HepG2 (cell line): ENCODE measurements around the gene GJD3. TPM values are rescaled to one million over a fixed set of nuclear protein-coding genes. Genes with fewer than 3 reads are reported as not detected.

ENCODE experiments used
- ETV5 ChIP-seq: IDR thresholded peaks from 2 replicates; pipeline ENCODE4 v1.6.1; 2018; ENCODE audit warnings: missing biosample characterization, missing genetic modification reagents, inconsistent platforms, borderline replicate concordance
- HHEX ChIP-seq: IDR thresholded peaks from 2 replicates; pipeline ENCODE4 v1.6.1; 2016; ENCODE audit warnings: control low read depth
- LCORL ChIP-seq, 2 experiments: fragments of 450-650 bp in 1 of 2; sonication (generic) in 1 of 2; formaldehyde crosslinking in 1 of 2; IDR thresholded peaks; 2 replicates each; pipeline versions ENCODE4 v1.5.0 to v1.6.1; 2017 to 2020; ENCODE audit warnings: antibody characterized with exemption in 1 of 2, missing genetic modification reagents in 1 of 2
- MYC ChIP-seq: sonication (generic); formaldehyde crosslinking; IDR thresholded peaks from 2 replicates; pipeline ENCODE4 v1.9.0; 2021; ENCODE audit warnings: missing genetic modification reagents, borderline replicate concordance
- NCOA1 ChIP-seq: sonication (generic); formaldehyde crosslinking; IDR thresholded peaks from 2 replicates; pipeline ENCODE4 v1.9.0; 2021; ENCODE audit warnings: missing genetic modification reagents
- NFYB ChIP-seq: sonication (generic); formaldehyde crosslinking; IDR thresholded peaks from 2 replicates; pipeline ENCODE4 v1.4.0; 2020; ENCODE audit warnings: missing genetic modification reagents
- SNRNP70 ChIP-seq: fragments of 200-400 bp; formaldehyde crosslinking; IDR thresholded peaks from 2 replicates; pipeline ENCODE4 v1.6.1; 2017; ENCODE audit warnings: mild to moderate bottlenecking, low read depth, low read length, moderate library complexity
- SOX13 ChIP-seq, 3 experiments: fragments of 450-650 bp in 1 of 3; sonication (generic) in 1 of 3; formaldehyde crosslinking in 1 of 3; IDR thresholded peaks in 2 of 3; conservative IDR thresholded peaks in 1 of 3; 2 replicates each; pipeline versions ENCODE4 v1.5.0 to v1.6.1; 2016 to 2020; ENCODE audit warnings: antibody characterized with exemption in 1 of 3, mild to moderate bottlenecking in 1 of 3, missing compliant biosample characterization in 1 of 3, missing genetic modification reagents in 1 of 3, moderate library complexity in 1 of 3
- TBP ChIP-seq: sonication (generic); formaldehyde crosslinking; IDR thresholded peaks from 2 replicates; pipeline ENCODE4 v1.5.0; 2020; ENCODE audit warnings: missing genetic modification reagents
- ZFP1 ChIP-seq: IDR thresholded peaks from 2 replicates; pipeline ENCODE4 v1.6.1; 2016
- ZNF160 ChIP-seq: sonication (generic); formaldehyde crosslinking; IDR thresholded peaks from 2 replicates; pipeline ENCODE4 v1.8.0; 2022; ENCODE audit warnings: mild to moderate bottlenecking, inconsistent platforms, missing genetic modification reagents
- ZNF468 ChIP-seq: sonication (generic); formaldehyde crosslinking; IDR thresholded peaks from 2 replicates; pipeline ENCODE4 v1.8.0; 2022; ENCODE audit warnings: mild to moderate bottlenecking, moderate library complexity, missing genetic modification reagents
- ZNF724P ChIP-seq: sonication (generic); formaldehyde crosslinking; IDR thresholded peaks from 2 replicates; pipeline ENCODE4 v1.8.0; 2022; ENCODE audit warnings: missing genetic modification reagents, borderline replicate concordance
- polyA plus RNA-seq, 8 experiments: library from polyadenylated mRNA; depleted of rRNA in 3 of 8; stranded (reverse) in 7 of 8; unstranded in 1 of 8; fragments of >200 nt; fragmentation: Illumina TruSeq in 4 of 8; extraction: Trizol in 4 of 8; gene quantifications; 2 replicates each; pipeline versions ENCODE4 v1.2.1 to v1.2.3, GENCODE V29; 2011 to 2016; ENCODE audit warnings: low read depth in 4 of 8, missing spikeins in 1 of 8, mixed read lengths in 1 of 8; ENCODE audit not compliant: insufficient read depth in 1 of 8
- total RNA-seq, 5 experiments: library from RNA; depleted of rRNA; stranded (reverse); fragments of >200 nt; fragmentation: Illumina TruSeq; extraction: Trizol; gene quantifications; 2 replicates each; pipeline ENCODE4 v1.2.3, GENCODE V29; 2016; ENCODE audit warnings: low read depth in 1 of 5
- TF ChIP-seq, protein P1 (sequence below): sonication (generic); formaldehyde crosslinking; conservative IDR thresholded peaks from 2 replicates; pipeline ENCODE4 v1.5.0; 2020; ENCODE audit warnings: missing genetic modification reagents
- TF ChIP-seq, protein P2 (sequence below): sonication (generic); formaldehyde crosslinking; IDR thresholded peaks from 2 replicates; pipeline ENCODE4 v1.5.0; 2020; ENCODE audit warnings: missing genetic modification reagents
- TF ChIP-seq, protein P3 (sequence below), 2 experiments: fragments of 450-650 bp in 1 of 2; sonication (generic) in 1 of 2; formaldehyde crosslinking; IDR thresholded peaks; 2 replicates each; pipeline versions ENCODE4 v1.5.0 to v1.8.0; 2020 to 2022; ENCODE audit warnings: mild to moderate bottlenecking in 1 of 2, missing genetic modification reagents in 1 of 2
- TF ChIP-seq, protein P4 (sequence below): sonication (generic); formaldehyde crosslinking; IDR thresholded peaks from 2 replicates; pipeline ENCODE4 v1.4.0; 2020; ENCODE audit warnings: missing genetic modification reagents
- TF ChIP-seq, protein P5 (sequence below): sonication (generic); formaldehyde crosslinking; IDR thresholded peaks from 2 replicates; pipeline ENCODE4 v1.9.0; 2021; ENCODE audit warnings: missing genetic modification reagents, borderline replicate concordance
- TF ChIP-seq, protein P6 (sequence below): IDR thresholded peaks from 2 replicates; pipeline ENCODE4 v1.6.1; 2016; ENCODE audit warnings: missing compliant biosample characterization, missing genetic modification reagents, borderline replicate concordance

GJD3 gene
- total and polyA plus RNA-seq, 2 of the 13 experiments (the other 11 are each of a cell fraction or from before 2014, with no cell fraction given), result not detected

GRCh38 chr17:40355123-40355803, 9.3 kb downstream of the GJD3 start (continued):
- TF ChIP-seq, protein P1, sequence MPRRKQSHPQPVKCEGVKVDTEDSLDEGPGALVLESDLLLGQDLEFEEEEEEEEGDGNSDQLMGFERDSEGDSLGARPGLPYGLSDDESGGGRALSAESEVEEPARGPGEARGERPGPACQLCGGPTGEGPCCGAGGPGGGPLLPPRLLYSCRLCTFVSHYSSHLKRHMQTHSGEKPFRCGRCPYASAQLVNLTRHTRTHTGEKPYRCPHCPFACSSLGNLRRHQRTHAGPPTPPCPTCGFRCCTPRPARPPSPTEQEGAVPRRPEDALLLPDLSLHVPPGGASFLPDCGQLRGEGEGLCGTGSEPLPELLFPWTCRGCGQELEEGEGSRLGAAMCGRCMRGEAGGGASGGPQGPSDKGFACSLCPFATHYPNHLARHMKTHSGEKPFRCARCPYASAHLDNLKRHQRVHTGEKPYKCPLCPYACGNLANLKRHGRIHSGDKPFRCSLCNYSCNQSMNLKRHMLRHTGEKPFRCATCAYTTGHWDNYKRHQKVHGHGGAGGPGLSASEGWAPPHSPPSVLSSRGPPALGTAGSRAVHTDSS (CRISPR knock-in tag), result 0 out of 2 replicates have a peak, but pooled peaks have one; percentile 31
- TF ChIP-seq LCORL (IDR thresholded peaks at IDR 0.05) (no peak), LCORL (CRISPR knock-in tag; IDR thresholded peaks at IDR 0.05) (0 out of 2 replicates have a peak, but pooled peaks have one; percentile 54), SNRNP70 (no peak), ETV5 (peak; percentile 45; the same call in 1 of the 2 replicates), ZFP1 (CRISPR knock-in tag) (no peak), NCOA1 (CRISPR knock-in tag) (no peak), TBP (CRISPR knock-in tag) (no peak), ZNF468 (no peak), MYC (CRISPR knock-in tag) (peak; percentile 45; the same call in 1 of the 2 replicates), HHEX (CRISPR knock-in tag) (no peak), ZNF724P (CRISPR knock-in tag) (no peak; the same call in 1 of the 2 replicates), SOX13 (IDR thresholded peaks at IDR 0.05) (no peak), SOX13 (CRISPR knock-in tag; conservative IDR thresholded peaks at IDR 0.05 in 1 of 2, IDR thresholded peaks at IDR 0.05 in 1 of 2) (peak in 1 of 2 experiments; percentile 9; a peak in 1 of 4 replicates), ZNF160 (CRISPR knock-in tag) (no peak), NFYB (CRISPR knock-in tag) (no peak)
- TF ChIP-seq, protein P2, sequence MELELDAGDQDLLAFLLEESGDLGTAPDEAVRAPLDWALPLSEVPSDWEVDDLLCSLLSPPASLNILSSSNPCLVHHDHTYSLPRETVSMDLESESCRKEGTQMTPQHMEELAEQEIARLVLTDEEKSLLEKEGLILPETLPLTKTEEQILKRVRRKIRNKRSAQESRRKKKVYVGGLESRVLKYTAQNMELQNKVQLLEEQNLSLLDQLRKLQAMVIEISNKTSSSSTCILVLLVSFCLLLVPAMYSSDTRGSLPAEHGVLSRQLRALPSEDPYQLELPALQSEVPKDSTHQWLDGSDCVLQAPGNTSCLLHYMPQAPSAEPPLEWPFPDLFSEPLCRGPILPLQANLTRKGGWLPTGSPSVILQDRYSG (CRISPR knock-in tag), result no peak
- TF ChIP-seq, protein P3, sequence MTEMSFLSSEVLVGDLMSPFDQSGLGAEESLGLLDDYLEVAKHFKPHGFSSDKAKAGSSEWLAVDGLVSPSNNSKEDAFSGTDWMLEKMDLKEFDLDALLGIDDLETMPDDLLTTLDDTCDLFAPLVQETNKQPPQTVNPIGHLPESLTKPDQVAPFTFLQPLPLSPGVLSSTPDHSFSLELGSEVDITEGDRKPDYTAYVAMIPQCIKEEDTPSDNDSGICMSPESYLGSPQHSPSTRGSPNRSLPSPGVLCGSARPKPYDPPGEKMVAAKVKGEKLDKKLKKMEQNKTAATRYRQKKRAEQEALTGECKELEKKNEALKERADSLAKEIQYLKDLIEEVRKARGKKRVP (CRISPR knock-in tag; IDR thresholded peaks at IDR 0.05), result no peak
- TF ChIP-seq, protein P4, sequence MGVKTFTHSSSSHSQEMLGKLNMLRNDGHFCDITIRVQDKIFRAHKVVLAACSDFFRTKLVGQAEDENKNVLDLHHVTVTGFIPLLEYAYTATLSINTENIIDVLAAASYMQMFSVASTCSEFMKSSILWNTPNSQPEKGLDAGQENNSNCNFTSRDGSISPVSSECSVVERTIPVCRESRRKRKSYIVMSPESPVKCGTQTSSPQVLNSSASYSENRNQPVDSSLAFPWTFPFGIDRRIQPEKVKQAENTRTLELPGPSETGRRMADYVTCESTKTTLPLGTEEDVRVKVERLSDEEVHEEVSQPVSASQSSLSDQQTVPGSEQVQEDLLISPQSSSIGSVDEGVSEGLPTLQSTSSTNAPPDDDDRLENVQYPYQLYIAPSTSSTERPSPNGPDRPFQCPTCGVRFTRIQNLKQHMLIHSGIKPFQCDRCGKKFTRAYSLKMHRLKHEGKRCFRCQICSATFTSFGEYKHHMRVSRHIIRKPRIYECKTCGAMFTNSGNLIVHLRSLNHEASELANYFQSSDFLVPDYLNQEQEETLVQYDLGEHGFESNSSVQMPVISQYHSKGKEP (CRISPR knock-in tag), result no peak
- TF ChIP-seq, protein P5, sequence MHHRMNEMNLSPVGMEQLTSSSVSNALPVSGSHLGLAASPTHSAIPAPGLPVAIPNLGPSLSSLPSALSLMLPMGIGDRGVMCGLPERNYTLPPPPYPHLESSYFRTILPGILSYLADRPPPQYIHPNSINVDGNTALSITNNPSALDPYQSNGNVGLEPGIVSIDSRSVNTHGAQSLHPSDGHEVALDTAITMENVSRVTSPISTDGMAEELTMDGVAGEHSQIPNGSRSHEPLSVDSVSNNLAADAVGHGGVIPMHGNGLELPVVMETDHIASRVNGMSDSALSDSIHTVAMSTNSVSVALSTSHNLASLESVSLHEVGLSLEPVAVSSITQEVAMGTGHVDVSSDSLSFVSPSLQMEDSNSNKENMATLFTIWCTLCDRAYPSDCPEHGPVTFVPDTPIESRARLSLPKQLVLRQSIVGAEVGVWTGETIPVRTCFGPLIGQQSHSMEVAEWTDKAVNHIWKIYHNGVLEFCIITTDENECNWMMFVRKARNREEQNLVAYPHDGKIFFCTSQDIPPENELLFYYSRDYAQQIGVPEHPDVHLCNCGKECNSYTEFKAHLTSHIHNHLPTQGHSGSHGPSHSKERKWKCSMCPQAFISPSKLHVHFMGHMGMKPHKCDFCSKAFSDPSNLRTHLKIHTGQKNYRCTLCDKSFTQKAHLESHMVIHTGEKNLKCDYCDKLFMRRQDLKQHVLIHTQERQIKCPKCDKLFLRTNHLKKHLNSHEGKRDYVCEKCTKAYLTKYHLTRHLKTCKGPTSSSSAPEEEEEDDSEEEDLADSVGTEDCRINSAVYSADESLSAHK, result no peak
- TF ChIP-seq, protein P6, sequence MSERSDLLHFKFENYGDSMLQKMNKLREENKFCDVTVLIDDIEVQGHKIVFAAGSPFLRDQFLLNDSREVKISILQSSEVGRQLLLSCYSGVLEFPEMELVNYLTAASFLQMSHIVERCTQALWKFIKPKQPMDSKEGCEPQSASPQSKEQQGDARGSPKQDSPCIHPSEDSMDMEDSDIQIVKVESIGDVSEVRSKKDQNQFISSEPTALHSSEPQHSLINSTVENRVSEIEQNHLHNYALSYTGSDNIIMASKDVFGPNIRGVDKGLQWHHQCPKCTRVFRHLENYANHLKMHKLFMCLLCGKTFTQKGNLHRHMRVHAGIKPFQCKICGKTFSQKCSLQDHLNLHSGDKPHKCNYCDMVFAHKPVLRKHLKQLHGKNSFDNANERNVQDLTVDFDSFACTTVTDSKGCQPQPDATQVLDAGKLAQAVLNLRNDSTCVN (CRISPR knock-in tag), result no peak
